RWPE2 (cell line): ENCODE results near the gene GAB4.

Experiments used
- ATAC-seq: fragments of 200-7000 bp; cut with Tn5 transposase; 3 replicates; pipeline ENCODE4 v1.9.1; 2021; ENCODE audit warnings: low read depth
- DNase-seq: peaks from one replicate; pipeline ENCODE4 v3.0.0-alpha.2; 2020; ENCODE audit warnings: low spot score
- H3K27ac ChIP-seq: fragments of 450-650 bp; 2 replicates; pipeline ENCODE4 v1.5.1; 2017; ENCODE audit warnings: mild to moderate bottlenecking; ENCODE audit not compliant: poor library complexity, severe bottlenecking
- H3K27me3 ChIP-seq: fragments of 250-450 bp; sonication (Bioruptor Pico); 2 replicates; pipeline ENCODE4 v1.5.1; 2021; ENCODE audit warnings: mild to moderate bottlenecking, moderate library complexity; ENCODE audit not compliant: insufficient read depth, poor library complexity, severe bottlenecking
- H3K36me3 ChIP-seq: fragments of 250-450 bp; sonication (Bioruptor Pico); 2 replicates; pipeline ENCODE4 v1.5.1; 2020; ENCODE audit warnings: low read depth, mild to moderate bottlenecking, moderate library complexity
- H3K4me1 ChIP-seq: fragments of 250-450 bp; sonication (Bioruptor Pico); 2 replicates; pipeline ENCODE4 v1.5.1; 2021; ENCODE audit warnings: mild to moderate bottlenecking, moderate library complexity; ENCODE audit not compliant: insufficient read depth, poor library complexity, severe bottlenecking
- H3K4me3 ChIP-seq: fragments of 250-450 bp; sonication (Bioruptor Pico); 2 replicates; pipeline ENCODE4 v1.5.1; 2021; ENCODE audit warnings: mild to moderate bottlenecking, moderate library complexity; ENCODE audit not compliant: severe bottlenecking
- H3K9me3 ChIP-seq: fragments of 250-450 bp; sonication (Bioruptor Pico); 2 replicates; pipeline ENCODE4 v1.5.1; 2021; ENCODE audit warnings: mild to moderate bottlenecking, moderate library complexity; ENCODE audit not compliant: severe bottlenecking
- TF ChIP-seq, protein P1 (sequence below): fragments of 450-650 bp; IDR thresholded peaks from one replicate; pipeline ENCODE4 v1.5.1; 2017; ENCODE audit warnings: mild to moderate bottlenecking, moderate library complexity; ENCODE audit not compliant: poor library complexity, severe bottlenecking

The GAB4 gene, protein sequence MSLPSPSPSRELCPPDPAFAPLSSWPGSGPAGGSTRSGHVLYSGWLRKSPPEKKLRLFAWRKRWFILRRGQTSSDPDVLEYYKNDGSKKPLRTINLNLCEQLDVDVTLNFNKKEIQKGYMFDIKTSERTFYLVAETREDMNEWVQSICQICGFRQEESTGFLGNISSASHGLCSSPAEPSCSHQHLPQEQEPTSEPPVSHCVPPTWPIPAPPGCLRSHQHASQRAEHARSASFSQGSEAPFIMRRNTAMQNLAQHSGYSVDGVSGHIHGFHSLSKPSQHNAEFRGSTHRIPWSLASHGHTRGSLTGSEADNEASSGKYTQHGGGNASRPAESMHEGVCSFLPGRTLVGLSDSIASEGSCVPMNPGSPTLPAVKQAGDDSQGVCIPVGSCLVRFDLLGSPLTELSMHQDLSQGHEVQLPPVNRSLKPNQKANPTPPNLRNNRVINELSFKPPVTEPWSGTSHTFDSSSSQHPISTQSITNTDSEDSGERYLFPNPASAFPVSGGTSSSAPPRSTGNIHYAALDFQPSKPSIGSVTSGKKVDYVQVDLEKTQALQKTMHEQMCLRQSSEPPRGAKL

DNA sequence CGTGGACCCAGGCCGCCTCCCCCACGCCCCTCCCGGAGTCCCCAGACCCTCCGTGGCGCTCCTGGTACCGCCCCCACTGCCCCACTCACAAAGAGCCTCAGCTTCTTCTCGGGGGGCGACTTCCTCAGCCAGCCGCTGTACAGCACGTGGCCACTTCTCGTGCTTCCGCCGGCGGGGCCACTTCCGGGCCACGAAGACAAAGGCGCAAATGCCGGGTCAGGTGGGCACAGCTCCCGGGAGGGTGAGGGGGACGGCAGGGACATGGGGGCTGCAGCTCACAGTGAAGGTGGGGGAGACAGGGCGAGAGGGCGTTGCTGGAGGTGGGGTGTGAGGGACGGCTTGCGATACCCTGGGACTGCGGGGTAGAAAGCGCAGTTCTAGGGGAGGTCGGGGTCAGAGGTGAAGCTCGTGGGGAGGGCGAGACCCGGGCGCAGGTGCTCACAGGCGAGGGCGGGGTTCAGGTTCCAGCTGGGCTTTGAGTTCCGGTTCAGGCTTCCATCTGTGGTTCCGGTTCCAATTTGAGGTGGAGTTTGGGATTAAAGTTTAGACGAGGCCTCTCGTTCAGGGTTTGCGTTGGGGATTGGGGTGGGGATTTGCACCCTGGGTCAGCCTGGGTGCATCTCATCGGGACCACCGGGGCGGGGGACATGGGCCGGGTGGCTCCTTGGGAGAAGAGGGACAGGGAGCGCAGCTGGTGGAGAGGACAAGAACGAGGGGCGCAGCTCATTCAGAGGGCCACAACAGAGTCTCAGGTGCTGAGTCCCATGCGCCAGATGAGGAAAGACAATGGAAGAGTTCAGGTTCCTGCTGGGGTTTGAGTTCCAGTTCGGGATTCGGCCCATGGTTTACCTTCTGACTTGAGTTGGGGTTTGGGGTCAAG, at the start of gene GAB4:
Gene GAB4 (minus strand): TSS at position 371 of the 880 bp plus-strand sequence. CDS start 108 bp downstream, at position 263.
- Histone ChIP-seq H3K27ac (no peak within 1 kb of the TSS), H3K27me3 (peaks cover 3% of the 10 kb centered on the region), H3K4me1 (no peaks in the 10 kb centered on the region), H3K9me3 (peaks cover 1% of the 10 kb centered on the region), H3K36me3 (no peaks in the 10 kb centered on the region), H3K4me3 (no peak within 1 kb of the TSS)
- DNase-seq: no peak
- no peak for ATAC-seq
- TF ChIP-seq, protein P1, sequence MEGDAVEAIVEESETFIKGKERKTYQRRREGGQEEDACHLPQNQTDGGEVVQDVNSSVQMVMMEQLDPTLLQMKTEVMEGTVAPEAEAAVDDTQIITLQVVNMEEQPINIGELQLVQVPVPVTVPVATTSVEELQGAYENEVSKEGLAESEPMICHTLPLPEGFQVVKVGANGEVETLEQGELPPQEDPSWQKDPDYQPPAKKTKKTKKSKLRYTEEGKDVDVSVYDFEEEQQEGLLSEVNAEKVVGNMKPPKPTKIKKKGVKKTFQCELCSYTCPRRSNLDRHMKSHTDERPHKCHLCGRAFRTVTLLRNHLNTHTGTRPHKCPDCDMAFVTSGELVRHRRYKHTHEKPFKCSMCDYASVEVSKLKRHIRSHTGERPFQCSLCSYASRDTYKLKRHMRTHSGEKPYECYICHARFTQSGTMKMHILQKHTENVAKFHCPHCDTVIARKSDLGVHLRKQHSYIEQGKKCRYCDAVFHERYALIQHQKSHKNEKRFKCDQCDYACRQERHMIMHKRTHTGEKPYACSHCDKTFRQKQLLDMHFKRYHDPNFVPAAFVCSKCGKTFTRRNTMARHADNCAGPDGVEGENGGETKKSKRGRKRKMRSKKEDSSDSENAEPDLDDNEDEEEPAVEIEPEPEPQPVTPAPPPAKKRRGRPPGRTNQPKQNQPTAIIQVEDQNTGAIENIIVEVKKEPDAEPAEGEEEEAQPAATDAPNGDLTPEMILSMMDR: no peak

DNA sequence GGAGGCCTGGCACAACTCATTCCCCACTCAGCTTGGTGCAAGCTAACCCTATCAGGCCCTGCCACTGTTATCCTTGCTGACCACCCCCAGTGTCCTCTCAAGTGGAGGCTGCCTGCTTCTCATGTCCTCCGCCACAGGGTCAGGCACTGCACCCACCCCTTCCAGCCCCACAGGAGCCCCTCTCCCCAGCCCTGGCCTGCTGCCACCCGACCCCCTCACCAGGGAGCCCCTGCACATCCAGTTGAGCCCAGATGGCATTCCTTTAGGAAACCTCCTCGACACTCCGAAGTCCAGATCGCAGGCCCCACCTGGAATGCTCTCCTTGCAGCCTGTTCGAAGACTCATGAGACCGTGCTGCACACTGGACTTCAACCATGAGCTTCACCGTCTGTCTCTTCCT, 48.8 kb upstream of the GAB4 start:
- TF ChIP-seq, protein P1: no peak
- no peaks in the 10 kb centered on the region for H3K9me3 ChIP-seq
- no peaks in the 10 kb centered on the region for H3K27me3 ChIP-seq
- H3K4me1 ChIP-seq: no peaks in the 10 kb centered on the region
- H3K27ac ChIP-seq: no peak overlapping the region
- peaks cover 19% of the 10 kb centered on the region for H3K36me3 ChIP-seq
- DNase-seq: no peak
- no peak overlapping the region for H3K4me3 ChIP-seq
- peak; percentile 26; the same call in 1 of the 3 replicates for ATAC-seq

DNA sequence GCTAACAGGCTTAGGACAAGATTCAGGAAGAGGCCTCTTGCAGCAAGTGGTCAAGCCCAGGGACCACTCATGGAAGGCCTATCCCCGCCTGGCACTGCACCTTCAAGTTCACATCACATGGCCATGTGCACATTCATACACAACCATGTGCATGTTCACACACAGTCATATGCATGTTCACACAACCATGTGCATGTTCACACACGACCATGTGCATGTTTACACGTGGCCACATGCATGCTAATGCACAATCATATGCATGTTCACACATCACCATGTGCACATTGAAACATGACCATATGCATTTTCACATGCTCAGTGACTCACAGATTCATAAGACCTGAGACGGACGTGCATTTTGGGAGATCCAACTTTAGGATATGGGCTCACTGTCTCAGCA, 48.0 kb upstream of the GAB4 start:
- H3K9me3 ChIP-seq: no peaks in the 10 kb centered on the region
- peaks cover 27% of the 10 kb centered on the region for H3K36me3 ChIP-seq
- DNase-seq (no peak), ATAC-seq (no peak)
- TF ChIP-seq, protein P1: no peak
- H3K27ac ChIP-seq: no peak overlapping the region
- H3K27me3 ChIP-seq: no peaks in the 10 kb centered on the region
- H3K4me3 ChIP-seq: no peak overlapping the region
- H3K4me1 ChIP-seq: no peaks in the 10 kb centered on the region

DNA sequence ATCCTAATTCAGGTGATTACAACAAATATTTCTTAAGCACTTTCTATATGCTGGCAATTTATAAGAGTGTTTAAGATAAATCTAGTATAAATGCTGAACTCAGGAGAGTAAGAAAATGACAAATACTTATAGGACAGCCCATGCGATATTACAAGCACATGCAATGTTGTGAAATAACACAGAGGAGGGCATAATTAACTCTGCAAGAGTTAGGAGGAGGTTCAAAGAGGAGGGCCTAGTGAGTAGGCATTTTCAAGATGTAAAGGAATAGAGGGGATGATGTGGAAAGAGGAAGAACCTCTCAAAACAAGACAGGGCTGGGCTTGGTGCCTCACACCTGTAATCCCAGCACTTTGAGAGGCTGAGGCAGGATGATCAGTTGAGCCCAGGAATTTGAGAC, 39.6 kb upstream of the GAB4 start:
- H3K4me3 ChIP-seq: no peak overlapping the region
- no peaks in the 10 kb centered on the region for H3K27me3 ChIP-seq
- TF ChIP-seq, protein P1: no peak
- H3K4me1 ChIP-seq: no peaks in the 10 kb centered on the region
- H3K36me3 ChIP-seq: peaks cover 61% of the 10 kb centered on the region
- no peak overlapping the region for H3K27ac ChIP-seq
- ATAC-seq (no peak), DNase-seq (no peak)
- H3K9me3 ChIP-seq: no peaks in the 10 kb centered on the region
